Lower lobe of right lung (tissue), 2 donors: Measurements from ENCODE around the gene CLMP. TPM values are rescaled to one million over a fixed set of nuclear protein-coding genes. Genes with fewer than 3 reads are reported as not detected.
"Not testable (repeated sequence)": the region's sequence is repeated elsewhere in the genome, so short reads cannot be mapped to it uniquely, and the experiment has no call there.

Experiments used
- ATAC-seq, 2 donors: fragments of 200-7000 bp; cut with Tn5 transposase; one replicate each; pipeline ENCODE4 v1.9.1; 2020 to 2022; ENCODE audit warnings: mild to moderate bottlenecking in 2 of 2, moderate library complexity in 2 of 2
- DNase-seq: peaks from one replicate; pipeline ENCODE4 v3.0.0-alpha.2; 2020
- H3K27ac ChIP-seq: fragments of 200-600 bp; one replicate; pipeline ENCODE4 v1.8.0; 2022
- H3K27me3 ChIP-seq: fragments of 200-600 bp; one replicate; pipeline ENCODE4 v1.8.0; 2022; ENCODE audit warnings: low read depth
- H3K36me3 ChIP-seq: fragments of 200-600 bp; one replicate; pipeline ENCODE4 v1.8.0; 2022; ENCODE audit warnings: mild to moderate bottlenecking
- H3K4me1 ChIP-seq: fragments of 200-600 bp; one replicate; pipeline ENCODE4 v1.8.0; 2022
- H3K4me3 ChIP-seq: fragments of 200-600 bp; one replicate; pipeline ENCODE4 v1.8.0; 2022; ENCODE audit warnings: mild to moderate bottlenecking
- H3K9me3 ChIP-seq: fragments of 200-600 bp; one replicate; pipeline ENCODE4 v1.8.0; 2022
- intact Hi-C: fragments of 100-400 bp; cut with DNase I; formaldehyde crosslinking; loops from one replicate; pipeline ENCODE4 v1.11.0; 2022
- total RNA-seq: library from RNA; stranded (reverse); fragmentation: NEBNext Ultra II Directional; extraction: Animal tissue kit (Norgen Biotek cat#: 25700); gene quantifications from one replicate; pipeline ENCODE4 v1.2.1, GENCODE V29; 2021
- TF ChIP-seq, protein P1 (sequence below): fragments of 200-600 bp; IDR thresholded peaks from one replicate; pipeline ENCODE4 v1.8.0; 2022; ENCODE audit warnings: antibody characterized with exemption, mild to moderate bottlenecking
- donor health status: DM: no; HTN: yes; CAD: no; lungs with severe emphysema.

Gene CLMP
- total RNA-seq, 1 donor from 2014 or later: 15.1 TPM

DNA sequence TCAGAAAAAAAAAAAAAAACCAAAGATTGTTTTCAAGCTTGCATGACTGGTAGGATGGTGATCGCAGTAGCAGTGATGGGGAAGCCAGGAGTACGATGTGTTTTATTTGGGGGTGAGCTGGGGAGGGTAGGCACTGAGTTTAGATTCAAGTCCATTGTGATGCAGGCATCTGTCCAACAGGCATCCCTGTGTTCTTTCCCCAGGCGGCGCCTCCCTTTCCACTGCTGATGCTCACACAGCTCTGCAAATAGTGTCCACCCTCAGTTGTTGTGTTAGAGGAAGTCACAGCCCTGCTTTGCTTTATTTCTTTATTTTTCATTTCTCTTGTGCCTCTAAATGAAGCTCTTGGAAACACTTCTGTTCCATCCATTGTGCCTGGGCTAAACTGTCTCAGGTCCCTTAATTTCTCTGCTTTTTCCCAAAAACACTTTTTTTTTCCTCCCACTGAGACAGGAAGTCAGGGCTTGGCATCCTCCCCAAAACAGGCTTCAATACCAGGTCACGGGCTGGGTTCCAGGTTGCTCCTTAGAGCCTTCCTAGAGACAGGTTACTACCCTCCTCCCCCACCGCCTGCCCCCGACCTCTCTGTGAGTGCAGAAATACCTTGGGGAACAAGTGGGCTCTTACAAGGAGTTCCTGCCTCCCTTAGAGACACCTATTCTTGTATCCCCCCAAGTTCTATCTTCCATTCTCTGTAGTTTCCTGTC, 94.5 kb downstream of the CLMP start:
- intact Hi-C loops: no loop called here
- no peaks in the 10 kb centered on the region for H3K9me3 ChIP-seq
- H3K4me3 ChIP-seq: no peak overlapping the region
- peaks cover 11% of the 10 kb centered on the region for H3K4me1 ChIP-seq
- H3K27ac ChIP-seq: peak overlapping the region; percentile 24
- no peaks in the 10 kb centered on the region for H3K27me3 ChIP-seq
- ATAC-seq: peak in 1 of 2 donors; percentile 31
- no peak for DNase-seq
- TF ChIP-seq, protein P1, sequence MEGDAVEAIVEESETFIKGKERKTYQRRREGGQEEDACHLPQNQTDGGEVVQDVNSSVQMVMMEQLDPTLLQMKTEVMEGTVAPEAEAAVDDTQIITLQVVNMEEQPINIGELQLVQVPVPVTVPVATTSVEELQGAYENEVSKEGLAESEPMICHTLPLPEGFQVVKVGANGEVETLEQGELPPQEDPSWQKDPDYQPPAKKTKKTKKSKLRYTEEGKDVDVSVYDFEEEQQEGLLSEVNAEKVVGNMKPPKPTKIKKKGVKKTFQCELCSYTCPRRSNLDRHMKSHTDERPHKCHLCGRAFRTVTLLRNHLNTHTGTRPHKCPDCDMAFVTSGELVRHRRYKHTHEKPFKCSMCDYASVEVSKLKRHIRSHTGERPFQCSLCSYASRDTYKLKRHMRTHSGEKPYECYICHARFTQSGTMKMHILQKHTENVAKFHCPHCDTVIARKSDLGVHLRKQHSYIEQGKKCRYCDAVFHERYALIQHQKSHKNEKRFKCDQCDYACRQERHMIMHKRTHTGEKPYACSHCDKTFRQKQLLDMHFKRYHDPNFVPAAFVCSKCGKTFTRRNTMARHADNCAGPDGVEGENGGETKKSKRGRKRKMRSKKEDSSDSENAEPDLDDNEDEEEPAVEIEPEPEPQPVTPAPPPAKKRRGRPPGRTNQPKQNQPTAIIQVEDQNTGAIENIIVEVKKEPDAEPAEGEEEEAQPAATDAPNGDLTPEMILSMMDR: no peak
- H3K36me3 ChIP-seq: no peaks in the 10 kb centered on the region

DNA sequence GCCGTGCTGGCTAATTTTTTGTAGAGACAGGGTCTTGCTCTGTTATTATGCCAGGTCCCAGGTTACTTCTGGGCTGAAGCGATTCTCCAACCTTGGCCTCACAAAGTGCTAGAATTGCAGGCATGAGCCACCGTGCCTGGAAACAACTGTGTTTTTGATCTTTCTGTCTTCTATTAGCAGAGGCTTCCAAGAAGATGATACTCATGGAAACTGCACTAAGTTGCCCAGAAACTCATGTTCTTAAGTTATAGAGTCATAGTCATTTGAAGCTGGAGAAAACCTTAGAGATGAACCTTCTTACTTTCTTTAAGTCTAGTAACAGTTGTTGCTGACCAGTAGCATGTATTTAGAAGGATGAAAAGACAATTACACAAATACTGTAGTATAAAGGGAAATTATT, 96.1 kb downstream of the CLMP start:
- no peak overlapping the region for H3K4me3 ChIP-seq

DNA sequence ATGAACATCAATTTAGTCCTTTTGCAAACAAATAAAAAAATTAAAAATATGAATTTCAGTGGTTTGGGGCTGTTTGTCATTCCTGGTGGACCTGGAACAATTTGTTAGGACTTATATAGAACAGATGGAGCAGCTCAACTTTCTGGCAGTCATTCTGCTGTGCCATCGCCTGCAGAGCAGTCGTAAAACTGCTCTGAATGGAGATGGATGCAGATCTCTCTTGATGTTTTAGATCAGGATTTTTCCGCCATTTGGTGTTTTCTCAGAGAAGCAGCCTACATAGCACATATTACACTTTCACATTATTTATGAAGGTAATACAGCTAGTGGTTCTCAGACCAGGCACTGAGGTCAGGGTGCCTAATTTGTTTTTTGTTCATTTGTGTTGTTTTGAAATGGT, 101.3 kb downstream of the CLMP start:
- no peak overlapping the region for H3K27ac ChIP-seq
- ATAC-seq: no peak
- TF ChIP-seq, protein P1: no peak
- H3K4me1 ChIP-seq: no peaks in the 10 kb centered on the region
- H3K36me3 ChIP-seq: no peaks in the 10 kb centered on the region
- no peaks in the 10 kb centered on the region for H3K27me3 ChIP-seq
- intact Hi-C loops: no loop called here
- H3K9me3 ChIP-seq: no peaks in the 10 kb centered on the region
- no peak overlapping the region for H3K4me3 ChIP-seq
- no peak for DNase-seq

More for the DNA sequence above, 96.1 kb downstream of the CLMP start:
- TF ChIP-seq, protein P1: no peak
- Histone ChIP-seq H3K27me3 (no peaks in the 10 kb centered on the region), H3K36me3 (no peaks in the 10 kb centered on the region), H3K4me1 (peaks cover 8% of the 10 kb centered on the region), H3K27ac (no peak overlapping the region), H3K9me3 (no peaks in the 10 kb centered on the region)
- intact Hi-C loops: no loop called here
- DNase-seq: no peak
- no peak for ATAC-seq

DNA sequence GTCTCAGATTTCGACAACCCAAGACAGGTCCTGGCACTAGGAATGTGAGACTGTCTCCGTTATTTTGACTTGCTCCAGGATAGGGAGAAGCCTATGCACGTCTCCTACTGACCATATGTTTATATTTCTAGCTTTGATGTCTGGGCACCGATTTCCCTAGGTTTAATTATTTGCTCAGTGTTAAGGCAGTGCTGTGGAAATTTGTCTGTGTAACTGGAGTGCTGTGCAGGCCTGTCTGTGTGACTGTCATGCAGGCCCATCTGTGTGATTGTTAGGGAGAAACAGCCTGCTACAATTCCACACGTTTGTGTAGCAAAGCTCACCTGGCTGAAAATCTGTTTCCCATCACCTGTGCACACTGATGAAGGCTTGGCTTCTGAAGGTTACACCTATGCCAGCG, 103.5 kb downstream of the CLMP start:
- Histone ChIP-seq H3K4me1 (no peaks in the 10 kb centered on the region), H3K27me3 (no peaks in the 10 kb centered on the region), H3K4me3 (no peak overlapping the region), H3K36me3 (no peaks in the 10 kb centered on the region), H3K27ac (no peak overlapping the region), H3K9me3 (no peaks in the 10 kb centered on the region)
- DNase-seq (no peak), ATAC-seq (no peak)
- intact Hi-C loops: no loop called here
- TF ChIP-seq, protein P1: no peak

DNA sequence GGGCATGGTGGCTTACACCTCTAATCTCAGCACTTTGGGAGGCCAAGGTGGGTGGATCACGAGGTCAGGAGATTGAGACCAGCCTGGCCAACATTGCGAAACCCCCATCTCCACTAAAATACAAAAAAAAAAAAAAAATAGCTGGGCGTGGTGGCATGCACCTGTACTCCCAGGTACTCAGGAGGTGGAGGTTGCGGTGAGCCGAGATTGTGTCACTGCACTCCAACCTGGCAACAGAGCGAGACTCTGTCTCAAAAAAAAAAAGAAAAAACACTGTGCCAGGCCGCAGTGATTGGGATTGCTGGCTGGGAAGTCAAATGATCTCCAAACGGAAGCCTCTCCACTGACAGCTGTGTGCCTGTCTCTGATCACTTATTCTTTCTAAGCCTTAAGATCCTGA, 104.9 kb downstream of the CLMP start:
- H3K27ac ChIP-seq, DNase-seq, H3K27me3 ChIP-seq, H3K36me3 ChIP-seq, H3K4me3 ChIP-seq, H3K9me3 ChIP-seq, intact Hi-C loops, H3K4me1 ChIP-seq: not testable (repeated sequence)
- ATAC-seq: peak; percentile 19 to 67

- ATAC-seq, H3K27ac ChIP-seq, intact Hi-C loops, H3K27me3 ChIP-seq, H3K9me3 ChIP-seq, H3K36me3 ChIP-seq, DNase-seq, H3K4me1 ChIP-seq, H3K4me3 ChIP-seq: not testable (repeated sequence)
Observed at GRCh38 chr11:123088896-123089295, 106.2 kb downstream of the CLMP start.

GRCh38 chr11:123087657-123088056, 107.4 kb downstream of the CLMP start:
- H3K9me3 ChIP-seq, DNase-seq, H3K36me3 ChIP-seq, H3K27me3 ChIP-seq, H3K4me3 ChIP-seq, intact Hi-C loops: not testable (repeated sequence)
- Histone ChIP-seq H3K27ac (peak overlapping the region; percentile 41), H3K4me1 (peaks cover 11% of the 10 kb centered on the region)
- peak in 1 of 2 donors; percentile 37 for ATAC-seq
